H9 (cell line): Measurements from ENCODE around the gene PLPPR2. TPM values are rescaled to one million over a fixed set of nuclear protein-coding genes. Genes with fewer than 3 reads are reported as not detected.

Source experiments
- DNase-seq: peaks from one replicate; pipeline ENCODE4 v3.0.0-alpha.2; 2017
- H2AFZ ChIP-seq: one replicate; pipeline ENCODE4 v1.6.1; 2013; ENCODE audit warnings: mild to moderate bottlenecking, low read length, control low read depth, moderate library complexity
- H2AK5ac ChIP-seq: 2 replicates; pipeline ENCODE4 v1.6.1; 2013; ENCODE audit warnings: low read length, control low read depth, mixed read lengths; ENCODE audit not compliant: insufficient read length
- H2BK120ac ChIP-seq: one replicate; pipeline ENCODE4 v1.6.1; 2013; ENCODE audit warnings: low read depth, mild to moderate bottlenecking, low read length, control low read depth, inconsistent platforms; ENCODE audit not compliant: poor library complexity, severe bottlenecking
- H2BK12ac ChIP-seq: 2 replicates; pipeline ENCODE4 v1.6.1; 2013; ENCODE audit warnings: low read length, control low read depth, mixed read lengths, low read depth; ENCODE audit not compliant: insufficient read length
- H2BK15ac ChIP-seq: 2 replicates; pipeline ENCODE4 v1.6.1; 2013; ENCODE audit warnings: low read depth, low read length, control low read depth
- H2BK20ac ChIP-seq: one replicate; pipeline ENCODE4 v1.6.1; 2013; ENCODE audit warnings: low read depth, mild to moderate bottlenecking, low read length, control low read depth, inconsistent platforms; ENCODE audit not compliant: poor library complexity, severe bottlenecking
- H2BK5ac ChIP-seq: 2 replicates; pipeline ENCODE4 v1.6.1; 2013; ENCODE audit warnings: low read length, control low read depth, mixed read lengths; ENCODE audit not compliant: insufficient read length
- H3K14ac ChIP-seq: 2 replicates; pipeline ENCODE4 v1.6.1; 2013; ENCODE audit warnings: low read length, control low read depth; ENCODE audit not compliant: insufficient read depth
- H3K18ac ChIP-seq: 2 replicates; pipeline ENCODE4 v1.6.1; 2013; ENCODE audit warnings: low read depth, mild to moderate bottlenecking, mixed read lengths, low read length, control low read depth; ENCODE audit not compliant: insufficient read length
- H3K23ac ChIP-seq: 2 replicates; pipeline ENCODE4 v1.6.1; 2013; ENCODE audit warnings: low read length, control low read depth, mixed read lengths, low read depth; ENCODE audit not compliant: insufficient read length
- H3K23me2 ChIP-seq: 2 replicates; pipeline ENCODE4 v1.6.1; 2013; ENCODE audit warnings: low read depth, mild to moderate bottlenecking, mixed read lengths, low read length, control low read depth; ENCODE audit not compliant: insufficient read length, poor library complexity, severe bottlenecking
- H3K27ac ChIP-seq: 2 replicates; pipeline ENCODE4 v1.5.1; 2013; ENCODE audit warnings: low read length, control low read depth, mixed read lengths, low read depth; ENCODE audit not compliant: insufficient read length
- H3K27me3 ChIP-seq: 2 replicates; pipeline ENCODE4 v1.6.1; 2013; ENCODE audit warnings: low read length, control low read depth, inconsistent platforms; ENCODE audit not compliant: insufficient read depth
- H3K4ac ChIP-seq: 2 replicates; pipeline ENCODE4 v1.6.1; 2013; ENCODE audit warnings: low read depth, mild to moderate bottlenecking, control low read depth, inconsistent platforms, low read length, moderate library complexity
- H3K4me1 ChIP-seq: 2 replicates; pipeline ENCODE4 v1.6.1; 2013; ENCODE audit warnings: low read length, control low read depth, inconsistent platforms; ENCODE audit not compliant: insufficient read depth
- H3K4me2 ChIP-seq: 2 replicates; pipeline ENCODE4 v1.6.1; 2013; ENCODE audit warnings: low read length, control low read depth, mixed read lengths; ENCODE audit not compliant: insufficient read length, insufficient read depth
- H3K56ac ChIP-seq: 2 replicates; pipeline ENCODE4 v1.6.1; 2013; ENCODE audit warnings: low read depth, mild to moderate bottlenecking, mixed read lengths, low read length, control low read depth; ENCODE audit not compliant: insufficient read length
- H3K79me1 ChIP-seq: 2 replicates; pipeline ENCODE4 v1.6.1; 2013; ENCODE audit warnings: low read depth, mild to moderate bottlenecking, moderate library complexity, low read length, control low read depth, inconsistent platforms; ENCODE audit not compliant: insufficient read depth, poor library complexity, severe bottlenecking
- H3K79me2 ChIP-seq: 2 replicates; pipeline ENCODE4 v1.6.1; 2013; ENCODE audit warnings: low read length, control low read depth, inconsistent platforms; ENCODE audit not compliant: insufficient read depth
- H3K9ac ChIP-seq: 2 replicates; pipeline ENCODE4 v1.6.1; 2013; ENCODE audit warnings: low read length, control low read depth, mixed read lengths; ENCODE audit not compliant: insufficient read length; ENCODE audit errors: extremely low read depth
- H3K9me3 ChIP-seq: one replicate; pipeline ENCODE4 v1.6.1; 2013; ENCODE audit warnings: low read depth, low read length, inconsistent platforms; ENCODE audit not compliant: control insufficient read depth
- H3T11ph ChIP-seq: one replicate; pipeline ENCODE4 v1.6.1; 2013; ENCODE audit warnings: mild to moderate bottlenecking, low read length, control low read depth, inconsistent platforms
- H4K20me1 ChIP-seq: one replicate; pipeline ENCODE4 v1.6.1; 2013; ENCODE audit not compliant: control insufficient read depth, insufficient read length, insufficient read depth
- H4K5ac ChIP-seq: 2 replicates; pipeline ENCODE4 v1.6.1; 2013; ENCODE audit warnings: low read depth, mild to moderate bottlenecking, mixed read lengths, low read length, control low read depth; ENCODE audit not compliant: insufficient read length
- H4K8ac ChIP-seq: replicated peaks from 2 replicates; pipeline ENCODE4 v1.6.1; 2013; ENCODE audit warnings: low read length, control low read depth, mixed read lengths, low read depth; ENCODE audit not compliant: insufficient read length
- H4K91ac ChIP-seq: 2 replicates; pipeline ENCODE4 v1.6.1; 2013; ENCODE audit warnings: low read depth, mild to moderate bottlenecking, moderate library complexity, mixed read lengths, low read length, control low read depth; ENCODE audit not compliant: insufficient read length
- H3K27ac Mint-ChIP-seq, 3 experiments: 2 replicates in 2 of 3; 3 replicates in 1 of 3; pipeline ENCODE4 v1.8.0; 2020 to 2021; ENCODE audit warnings: mixed read lengths in 3 of 3, mild to moderate bottlenecking in 1 of 3, moderate library complexity in 1 of 3
- H3K27me3 Mint-ChIP-seq: 2 replicates; pipeline ENCODE4 v1.8.0; 2021; ENCODE audit warnings: low read depth, mild to moderate bottlenecking, moderate library complexity, mixed read lengths
- H3K36me3 Mint-ChIP-seq, 3 experiments: 2 replicates in 2 of 3; 3 replicates in 1 of 3; pipeline ENCODE4 v1.8.0; 2020 to 2021; ENCODE audit warnings: low read depth in 3 of 3, mixed read lengths in 3 of 3; ENCODE audit not compliant: insufficient read depth in 1 of 3
- H3K4me1 Mint-ChIP-seq, 2 experiments: 2 replicates each; pipeline ENCODE4 v1.8.0; 2020; ENCODE audit warnings: mixed read lengths in 2 of 2
- H3K4me3 Mint-ChIP-seq, 2 experiments: 2 replicates in 1 of 2; 3 replicates in 1 of 2; pipeline ENCODE4 v1.8.0; 2020 to 2021; ENCODE audit warnings: mild to moderate bottlenecking in 2 of 2, mixed read lengths in 2 of 2, moderate library complexity in 1 of 2
- H3K9me3 Mint-ChIP-seq, 2 experiments: 2 replicates in 1 of 2; 3 replicates in 1 of 2; pipeline ENCODE4 v1.8.0; 2020; ENCODE audit warnings: mild to moderate bottlenecking in 2 of 2, mixed read lengths in 2 of 2, moderate library complexity in 1 of 2
- WGBS: extraction: QIAGEN DNeasy Blood & Tissue Kit; methylation state at CpG from one replicate; pipeline ENCODE4 v1.1.7; 2013; ENCODE audit warnings: missing lambda C conversion rate, low lambda C conversion rate, mixed read lengths; ENCODE audit not compliant: insufficient read length; ENCODE audit errors: extremely low coverage; 5-methylcytosine and 5-hydroxymethylcytosine counted together
- total RNA-seq: library from RNA; stranded (reverse); gene quantifications from 2 replicates; pipeline ENCODE4 v1.2.1, GENCODE V29; 2021
- TF ChIP-seq, protein P1 (sequence below): fragments of 200-600 bp; sonication (generic); conservative IDR thresholded peaks from 3 replicates; pipeline ENCODE4 v1.8.0; 2021; ENCODE audit warnings: antibody characterized with exemption, mild to moderate bottlenecking

Gene PLPPR2
- total RNA-seq, 1 experiment from 2014 or later: 8.0 TPM

DNA sequence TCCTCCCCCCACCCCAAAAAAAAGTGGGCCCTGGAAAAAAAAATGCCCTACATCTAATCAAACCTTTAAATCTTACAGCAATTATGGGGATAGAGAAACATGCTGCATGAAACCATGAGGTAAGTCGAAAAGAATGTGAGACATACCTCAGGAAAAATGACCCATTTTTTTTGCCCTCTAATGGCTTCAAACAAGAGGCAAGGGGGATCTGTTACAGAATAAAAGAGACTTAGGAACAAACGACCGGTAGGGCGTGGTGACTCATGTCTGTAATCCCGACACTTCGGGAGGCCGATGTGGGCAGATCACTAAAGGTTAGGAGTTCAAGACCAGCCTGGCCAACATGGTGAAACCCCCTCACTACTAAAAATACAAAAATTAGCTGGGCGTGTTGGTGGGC lies 55.5 kb downstream of the PLPPR2 start:
- peaks cover 5 to 47% (median 11%) of the 10 kb centered on the region in 3 experiments; a peak in 5 of 7 replicates for H3K36me3 Mint-ChIP-seq

More for the DNA sequence above, 55.5 kb downstream of the PLPPR2 start:
- Histone ChIP-seq H2AFZ (no peak overlapping the region), H3K14ac (no peak overlapping the region), H3K4ac (no peak overlapping the region), H2BK15ac (no peak overlapping the region), H2BK12ac (no peak overlapping the region), H4K91ac (no peak overlapping the region), H3K23me2 (no peaks in the 10 kb centered on the region), H3K9me3 (no peaks in the 10 kb centered on the region), H3K79me1 (no peaks in the 10 kb centered on the region), H3K4me2 (no peak overlapping the region), H2BK5ac (no peak overlapping the region), H3K4me1 (no peaks in the 10 kb centered on the region), H3K27ac (no peak overlapping the region), H3K79me2 (no peaks in the 10 kb centered on the region), H3K23ac (no peak overlapping the region), H4K5ac (no peak overlapping the region), H3K56ac (no peak overlapping the region), H3K9ac (no peak overlapping the region), H4K8ac (no peak overlapping the region), H4K20me1 (no peaks in the 10 kb centered on the region), H2BK20ac (no peak overlapping the region), H3K18ac (no peak overlapping the region), H3K27me3 (no peaks in the 10 kb centered on the region), H2AK5ac (no peak overlapping the region), H3T11ph (no peak overlapping the region), H2BK120ac (no peak overlapping the region)
- Mint-ChIP-seq H3K4me1 (0 out of 4 replicates have a peak, but pooled peaks cover 0 to 4% of the 10 kb centered on the region in 2 experiments), H3K4me3 (no peak overlapping the region), H3K9me3 (no peaks in the 10 kb centered on the region), H3K27me3 (no peaks in the 10 kb centered on the region), H3K27ac (no peak overlapping the region)
- TF ChIP-seq, protein P1, sequence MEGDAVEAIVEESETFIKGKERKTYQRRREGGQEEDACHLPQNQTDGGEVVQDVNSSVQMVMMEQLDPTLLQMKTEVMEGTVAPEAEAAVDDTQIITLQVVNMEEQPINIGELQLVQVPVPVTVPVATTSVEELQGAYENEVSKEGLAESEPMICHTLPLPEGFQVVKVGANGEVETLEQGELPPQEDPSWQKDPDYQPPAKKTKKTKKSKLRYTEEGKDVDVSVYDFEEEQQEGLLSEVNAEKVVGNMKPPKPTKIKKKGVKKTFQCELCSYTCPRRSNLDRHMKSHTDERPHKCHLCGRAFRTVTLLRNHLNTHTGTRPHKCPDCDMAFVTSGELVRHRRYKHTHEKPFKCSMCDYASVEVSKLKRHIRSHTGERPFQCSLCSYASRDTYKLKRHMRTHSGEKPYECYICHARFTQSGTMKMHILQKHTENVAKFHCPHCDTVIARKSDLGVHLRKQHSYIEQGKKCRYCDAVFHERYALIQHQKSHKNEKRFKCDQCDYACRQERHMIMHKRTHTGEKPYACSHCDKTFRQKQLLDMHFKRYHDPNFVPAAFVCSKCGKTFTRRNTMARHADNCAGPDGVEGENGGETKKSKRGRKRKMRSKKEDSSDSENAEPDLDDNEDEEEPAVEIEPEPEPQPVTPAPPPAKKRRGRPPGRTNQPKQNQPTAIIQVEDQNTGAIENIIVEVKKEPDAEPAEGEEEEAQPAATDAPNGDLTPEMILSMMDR: no peak
- WGBS: no CpG with 5 or more reads among the region's 8 CpGs
- no peak for DNase-seq
